Measurements from ENCODE around the gene B3GALNT2.

Gene B3GALNT2

DNA sequence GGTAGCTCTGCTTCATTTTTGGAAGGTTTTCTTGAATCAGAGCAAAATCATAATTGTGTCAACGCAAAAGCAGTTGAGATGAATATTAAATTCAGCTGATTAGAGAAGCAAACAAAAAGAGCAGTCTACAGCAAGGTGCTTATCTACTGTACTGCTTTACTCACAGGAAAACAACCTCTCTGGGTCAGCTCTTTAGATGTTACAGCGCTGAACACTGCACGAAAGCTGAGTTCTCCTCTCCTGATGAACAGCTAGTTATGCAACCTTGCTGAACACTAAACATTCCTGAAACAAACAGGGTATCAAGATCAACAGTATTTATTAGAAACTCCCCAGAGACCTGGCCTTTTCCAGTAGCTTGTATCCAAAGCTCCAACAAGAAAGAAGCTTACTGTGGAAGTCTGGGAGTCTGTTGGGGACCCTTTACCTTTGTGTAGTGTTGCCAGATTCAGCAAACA lies 95.7 kb downstream of the B3GALNT2 start:
- DNase-seq, result no peak

DNA sequence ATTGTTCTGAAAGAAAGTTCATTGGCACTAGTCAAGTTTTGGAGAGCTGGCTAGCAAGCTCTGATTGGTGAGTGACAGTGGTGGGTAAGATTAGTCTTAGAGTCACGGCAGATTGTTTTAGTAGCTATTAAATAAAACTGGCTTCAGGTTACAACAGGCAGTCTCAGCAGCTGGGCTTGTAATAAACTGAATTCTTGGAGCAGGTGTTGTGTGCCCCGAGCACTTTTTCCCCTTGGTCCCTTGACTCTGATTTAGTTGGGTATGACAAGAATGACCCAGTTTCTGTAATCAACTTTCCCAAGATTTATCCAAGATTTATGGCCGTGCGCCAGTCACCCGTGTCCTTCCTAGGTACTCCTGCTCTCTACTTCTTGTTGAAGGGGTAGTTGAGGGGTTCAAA lies 96.8 kb downstream of the B3GALNT2 start:
- DNase-seq, result no peak

DNA sequence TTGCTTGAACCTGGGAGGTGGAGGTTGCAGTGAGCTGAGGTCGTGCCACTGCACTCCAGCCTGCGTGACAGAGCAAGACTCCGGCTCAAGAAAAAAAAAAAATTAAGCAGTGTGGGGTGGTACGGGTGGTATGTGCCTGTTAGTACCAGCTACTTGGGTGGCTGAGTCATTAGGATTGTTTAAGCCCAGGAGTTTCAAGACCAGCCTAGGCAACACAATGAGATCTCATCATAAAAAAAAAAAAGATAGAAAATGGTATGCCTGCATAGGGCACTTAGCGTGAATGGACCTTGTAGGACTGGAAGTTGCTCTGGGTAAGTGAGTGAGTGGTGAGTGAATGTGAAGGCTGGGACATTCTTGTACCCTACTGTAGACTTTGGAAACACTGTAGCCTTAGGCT lies 100.1 kb downstream of the B3GALNT2 start:
- peak; percentile 2 for DNase-seq

DNA sequence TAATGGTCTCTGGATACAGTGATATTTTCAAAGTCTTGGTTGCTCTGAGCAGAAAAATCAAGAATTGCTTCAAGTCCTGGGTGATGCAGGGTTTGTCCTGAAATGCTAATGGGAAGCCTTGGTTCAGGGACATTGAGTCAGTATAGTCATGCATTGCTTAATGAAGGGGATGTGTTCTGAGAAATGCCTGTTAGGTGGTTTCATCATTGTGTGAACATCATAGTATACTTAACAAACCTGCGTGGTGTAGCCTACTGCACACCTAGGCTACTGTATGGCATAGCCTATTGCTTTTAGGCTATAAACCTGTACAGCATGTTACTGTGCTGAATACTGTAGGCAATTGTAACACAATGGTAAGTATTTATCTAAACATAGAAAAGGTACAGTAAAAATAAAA lies 100.7 kb downstream of the B3GALNT2 start:
- no peak for DNase-seq

DNA sequence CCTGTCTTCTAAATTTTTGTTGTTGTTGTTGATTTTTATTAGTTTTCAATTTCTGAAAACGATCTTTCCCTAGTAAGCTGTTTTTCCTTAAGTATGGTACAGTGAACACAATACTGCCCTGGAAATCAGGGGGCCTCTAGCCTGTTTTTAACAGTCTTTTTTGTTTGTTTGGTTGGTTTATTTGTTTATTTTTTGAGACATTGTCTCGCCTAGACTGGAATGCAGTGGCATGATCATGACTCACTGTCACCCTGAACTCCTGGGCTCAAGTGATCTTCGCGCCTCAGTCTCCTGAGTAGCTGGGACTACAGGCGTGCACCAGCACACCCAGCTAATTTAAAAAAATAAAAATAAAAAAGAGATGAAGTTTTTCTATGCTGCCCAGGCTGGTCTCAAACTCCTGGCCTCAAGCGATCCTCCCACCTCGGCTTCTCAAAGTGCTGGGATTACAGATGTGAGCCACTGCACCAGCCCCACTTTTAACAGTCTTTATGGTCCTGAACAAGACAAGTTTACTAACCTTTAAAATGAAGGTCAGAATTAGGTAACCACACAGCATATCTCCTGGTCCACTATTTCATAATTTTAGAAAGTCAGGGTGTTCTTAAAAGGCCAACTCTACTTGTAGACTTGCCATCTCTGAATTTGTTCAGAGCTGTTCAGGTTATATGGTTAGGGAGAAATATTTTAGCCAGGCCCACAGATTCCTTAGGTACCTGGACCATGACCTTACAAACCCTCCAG lies 101.6 kb downstream of the B3GALNT2 start:
- DNase-seq, result no peak

DNA sequence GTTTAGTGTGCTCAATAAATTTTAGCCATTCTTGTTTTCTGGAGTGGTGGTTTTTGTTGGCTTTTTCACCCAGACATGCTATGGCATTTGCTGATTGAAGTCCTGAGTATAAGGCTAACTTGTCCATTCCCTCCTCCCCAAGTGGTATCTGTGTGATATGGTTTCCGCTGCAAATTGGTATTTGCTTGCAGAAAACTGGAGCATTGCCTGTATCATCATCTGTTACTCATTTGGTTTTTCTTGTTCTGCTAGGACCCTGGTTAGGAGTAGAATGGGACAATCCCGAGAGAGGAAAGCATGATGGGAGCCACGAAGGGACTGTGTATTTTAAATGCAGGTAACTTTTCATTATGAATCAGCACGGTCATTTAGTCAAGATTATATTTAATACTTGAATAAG lies 103.0 kb downstream of the B3GALNT2 start:
- no peak for DNase-seq
